Measurements from ENCODE around the gene DYSF.

The DYSF gene

GRCh38 chr2:71714601-71715240 is 261.4 kb downstream of the DYSF start:
- no peak overlapping the region for H3K4me3 ChIP-seq (ENCODE audit: low read length)
- DNase-seq (ENCODE audit: low read depth) = no peak
- no peak for TF ChIP-seq CTCF (conservative IDR thresholded peaks at IDR 0.05; ENCODE audit: low read length)

- TF ChIP-seq CTCF (conservative IDR thresholded peaks at IDR 0.05; ENCODE audit: low read length) = no peak
- no peak overlapping the region for H3K4me3 ChIP-seq (ENCODE audit: low read length)
- DNase-seq (ENCODE audit: low read depth) = no peak
Observed at GRCh38 chr2:71715241-71715750, 261.9 kb downstream of the DYSF start.

GRCh38 chr2:71715951-71716696 is 262.8 kb downstream of the DYSF start:
- TF ChIP-seq CTCF (conservative IDR thresholded peaks at IDR 0.05; ENCODE audit: low read length) = no peak
- no peak overlapping the region for H3K4me3 ChIP-seq (ENCODE audit: low read length)
- DNase-seq (ENCODE audit: low read depth) = no peak

- H3K4me3 ChIP-seq (ENCODE audit: low read length) = no peak overlapping the region
- TF ChIP-seq CTCF (conservative IDR thresholded peaks at IDR 0.05; ENCODE audit: low read length) = no peak
- DNase-seq (ENCODE audit: low read depth) = peak; percentile 93
Observed at GRCh38 chr2:71716697-71717624, 263.6 kb downstream of the DYSF start.

GRCh38 chr2:71718686-71719085 is 265.3 kb downstream of the DYSF start:
- DNase-seq (ENCODE audit: low read depth) = no peak
- H3K4me3 ChIP-seq (ENCODE audit: low read length) = no peak overlapping the region
- no peak for TF ChIP-seq CTCF (conservative IDR thresholded peaks at IDR 0.05; ENCODE audit: low read length)

- TF ChIP-seq CTCF (conservative IDR thresholded peaks at IDR 0.05; ENCODE audit: low read length) = no peak
- H3K4me3 ChIP-seq (ENCODE audit: low read length) = no peak overlapping the region
- no peak for DNase-seq (ENCODE audit: low read depth)
Observed at GRCh38 chr2:71719520-71720282, 266.3 kb downstream of the DYSF start.
